ENCODE measurements around the gene PARS2.
A peak's percentile ranks its signal among the peaks of the same experiment; 100 is the strongest.

PARS2 gene

DNA sequence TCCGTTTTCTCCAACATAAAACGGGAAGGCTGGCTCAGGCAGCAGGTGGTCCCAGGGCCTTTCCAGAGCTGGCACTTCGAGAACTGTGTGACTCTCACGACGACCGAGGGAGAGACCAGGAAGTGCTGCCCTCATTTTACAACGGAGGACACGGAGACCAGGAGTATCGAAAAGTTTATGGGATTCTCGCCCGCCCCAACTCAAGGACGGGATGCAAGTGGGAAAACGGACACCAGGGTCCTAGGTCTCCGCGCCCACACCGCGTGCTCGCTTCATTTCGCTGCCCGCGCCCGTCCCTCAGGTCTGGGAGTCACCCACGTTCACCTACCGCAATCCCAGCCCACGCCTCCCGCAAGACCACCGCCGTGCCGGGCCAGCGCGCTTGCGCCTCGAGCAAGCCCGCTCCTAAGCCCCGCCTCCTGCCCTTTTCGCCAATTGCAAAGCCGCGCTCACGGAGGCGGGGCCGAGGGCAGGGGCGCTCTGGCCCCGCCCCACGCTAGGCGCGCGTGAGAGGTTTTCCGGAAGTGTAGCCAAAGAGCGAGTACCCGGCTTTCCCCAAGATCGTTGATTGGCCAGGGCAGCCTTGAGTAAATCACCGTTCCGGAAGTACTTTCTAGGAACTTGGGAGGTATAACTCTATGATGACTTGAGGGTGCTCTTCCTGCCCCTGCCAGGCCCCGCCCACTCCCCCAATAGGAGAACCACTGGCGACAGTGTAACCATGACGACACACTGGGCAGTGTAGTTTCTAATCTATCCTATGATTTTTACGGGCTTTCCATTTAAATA lies at the start of gene PARS2:
Gene PARS2, minus strand, starts transcription at position 391 of the 789 bp plus-strand sequence. CDS start 5,362 bp downstream, outside the sequence.
- peak; percentile 93 to 95 for DNase-seq (ENCODE audit: low read depth in 2 of 2)

DNA sequence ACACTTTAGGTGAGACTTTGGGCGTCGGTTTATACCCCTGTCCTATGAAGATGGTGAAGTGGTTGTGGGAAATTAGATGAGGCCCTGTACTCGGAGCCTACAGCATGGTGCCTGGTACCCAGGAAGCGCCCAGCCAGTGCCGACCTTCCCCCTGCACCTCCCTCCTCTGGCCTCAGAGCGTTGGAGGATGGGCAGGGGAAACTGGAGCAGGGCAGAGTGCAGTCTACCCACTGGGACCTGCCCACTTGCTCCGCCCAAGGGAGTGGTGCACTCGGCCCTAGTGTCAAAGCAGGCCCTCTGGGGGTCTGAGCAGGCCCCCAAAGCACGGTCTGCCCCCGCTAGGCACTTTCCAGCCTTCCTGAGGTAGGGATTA lies 49.8 kb upstream of the PARS2 start:
- DNase-seq (ENCODE audit: low read depth in 2 of 2): no peak

DNA sequence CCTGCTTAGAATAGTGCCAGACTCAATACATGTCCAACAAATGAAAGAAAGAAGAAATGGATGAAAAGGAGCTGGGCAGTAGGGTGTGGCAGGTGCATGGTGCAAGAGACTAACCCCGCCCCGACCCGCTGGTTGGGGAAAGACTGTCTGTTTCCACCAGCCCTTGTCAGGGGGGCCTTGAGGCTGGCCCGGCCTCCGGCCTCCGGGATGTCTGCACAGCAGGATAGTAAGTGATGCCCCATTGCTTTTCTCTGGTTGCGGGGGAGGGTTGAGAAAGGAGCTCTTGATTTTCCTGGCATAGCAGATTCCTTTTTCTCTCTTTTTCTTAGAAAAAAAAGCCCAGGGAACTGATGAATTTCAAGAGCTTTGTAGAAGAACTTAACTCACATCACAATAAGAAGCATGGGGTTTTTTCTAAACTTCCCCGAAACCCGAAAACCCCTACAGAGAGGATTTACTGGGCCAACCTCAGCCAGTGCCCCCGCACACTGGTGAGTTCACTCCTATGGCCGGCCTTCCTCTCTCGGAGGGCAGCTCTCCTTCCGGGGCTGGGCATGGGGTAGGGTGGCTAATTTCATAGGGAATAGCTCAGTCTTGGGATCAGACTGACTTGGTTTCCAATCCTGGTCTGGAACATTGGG lies 49.3 kb upstream of the PARS2 start:
- no peak for DNase-seq (ENCODE audit: low read depth in 2 of 2)

DNA sequence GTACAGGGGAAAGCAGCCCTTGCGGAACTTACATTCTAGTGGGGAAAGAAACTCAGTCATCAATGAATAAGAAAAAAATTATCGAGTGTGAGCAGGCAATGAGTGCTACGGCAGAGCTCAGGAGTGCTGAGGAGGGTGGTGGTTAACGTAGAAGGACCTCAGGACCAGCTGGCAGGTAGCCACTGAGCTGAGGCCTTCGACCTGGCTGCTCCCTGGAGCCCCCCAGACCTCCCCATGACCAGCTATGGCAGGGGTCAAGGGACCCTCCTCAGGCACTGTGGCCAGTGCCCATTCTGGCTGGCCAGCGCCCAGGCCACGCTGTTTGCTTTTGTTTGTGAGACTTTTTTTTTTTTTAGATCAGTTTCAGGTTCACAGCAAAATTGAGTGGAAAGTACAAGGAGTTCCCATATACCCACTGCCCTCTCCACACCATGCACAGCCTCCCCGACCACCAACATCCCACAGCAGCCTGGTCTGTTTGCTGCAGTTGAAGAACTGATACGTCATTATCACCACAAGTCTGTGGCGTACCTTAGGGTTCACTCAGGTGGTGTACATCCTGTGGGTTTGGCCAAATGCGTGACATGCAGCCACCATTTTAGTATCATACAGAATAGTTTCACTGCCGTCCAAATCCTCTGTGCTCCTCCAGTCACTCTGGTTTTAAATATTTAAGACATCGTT lies 48.6 kb upstream of the PARS2 start:
- no peak for DNase-seq (ENCODE audit: low read depth in 2 of 2)

DNA sequence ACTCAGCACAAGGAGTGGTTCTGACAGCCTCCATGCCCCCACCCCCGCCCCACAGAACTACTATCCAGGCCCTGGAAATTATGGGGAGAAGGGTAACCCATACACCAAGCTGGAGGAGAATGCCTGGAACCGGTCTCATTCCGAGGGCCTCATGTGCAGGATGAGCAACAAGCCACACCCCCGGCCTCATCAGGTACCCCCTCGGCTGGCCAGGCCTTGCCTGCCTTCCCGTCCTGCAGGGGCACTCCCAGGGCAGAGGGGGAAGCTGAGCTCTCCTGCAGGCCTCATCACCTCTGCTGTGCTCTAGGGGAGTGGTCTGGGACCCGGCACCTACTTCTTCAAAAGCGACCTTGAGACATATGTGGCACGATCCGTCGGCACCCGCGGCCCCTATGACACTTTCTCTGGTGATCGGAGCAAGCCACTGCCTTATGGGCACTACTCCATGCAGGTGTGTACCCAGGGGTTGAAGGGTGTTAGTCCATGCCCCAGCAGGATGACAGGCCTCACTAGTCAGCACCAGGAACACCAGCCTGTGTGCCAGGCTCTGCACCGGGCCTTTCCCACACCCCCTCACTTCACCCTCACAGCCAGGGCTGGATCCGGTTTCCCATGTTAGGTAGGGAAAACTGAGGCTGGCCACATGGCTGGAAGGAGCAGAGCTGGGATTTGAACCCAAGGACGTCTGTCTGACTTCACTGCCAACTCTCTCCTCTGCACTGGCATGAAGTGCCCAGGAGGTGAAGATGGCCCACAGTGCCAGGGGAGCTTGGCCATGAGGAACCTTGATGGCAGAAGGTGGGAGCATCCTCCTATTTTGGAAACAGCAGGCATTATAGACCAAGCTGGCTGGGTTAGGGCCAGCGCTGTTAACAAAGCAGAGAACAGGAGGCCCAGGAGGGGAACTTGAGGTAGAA lies 47.7 kb upstream of the PARS2 start:
- DNase-seq (ENCODE audit: low read depth in 2 of 2): no peak

DNA sequence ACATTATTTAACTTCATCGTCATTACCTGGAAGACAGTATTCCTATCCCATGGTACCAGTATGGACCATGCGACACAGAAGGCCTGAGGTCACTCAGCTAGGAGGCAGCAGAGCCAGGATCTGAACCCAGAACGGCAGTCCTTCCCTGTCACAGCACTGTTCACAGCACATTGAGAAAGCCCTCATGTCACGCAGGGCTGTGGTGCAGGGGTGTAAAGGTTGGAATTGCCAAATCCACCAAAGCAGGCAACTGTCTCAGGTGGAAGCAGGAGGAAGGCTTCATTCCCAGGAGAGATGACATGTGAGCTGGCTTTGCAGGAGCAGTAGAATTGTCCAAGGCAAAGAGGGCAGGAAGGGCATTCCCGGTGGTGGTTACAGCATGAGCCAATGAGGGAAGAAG lies 46.7 kb upstream of the PARS2 start:
- DNase-seq (ENCODE audit: low read depth in 2 of 2): no peak

DNA sequence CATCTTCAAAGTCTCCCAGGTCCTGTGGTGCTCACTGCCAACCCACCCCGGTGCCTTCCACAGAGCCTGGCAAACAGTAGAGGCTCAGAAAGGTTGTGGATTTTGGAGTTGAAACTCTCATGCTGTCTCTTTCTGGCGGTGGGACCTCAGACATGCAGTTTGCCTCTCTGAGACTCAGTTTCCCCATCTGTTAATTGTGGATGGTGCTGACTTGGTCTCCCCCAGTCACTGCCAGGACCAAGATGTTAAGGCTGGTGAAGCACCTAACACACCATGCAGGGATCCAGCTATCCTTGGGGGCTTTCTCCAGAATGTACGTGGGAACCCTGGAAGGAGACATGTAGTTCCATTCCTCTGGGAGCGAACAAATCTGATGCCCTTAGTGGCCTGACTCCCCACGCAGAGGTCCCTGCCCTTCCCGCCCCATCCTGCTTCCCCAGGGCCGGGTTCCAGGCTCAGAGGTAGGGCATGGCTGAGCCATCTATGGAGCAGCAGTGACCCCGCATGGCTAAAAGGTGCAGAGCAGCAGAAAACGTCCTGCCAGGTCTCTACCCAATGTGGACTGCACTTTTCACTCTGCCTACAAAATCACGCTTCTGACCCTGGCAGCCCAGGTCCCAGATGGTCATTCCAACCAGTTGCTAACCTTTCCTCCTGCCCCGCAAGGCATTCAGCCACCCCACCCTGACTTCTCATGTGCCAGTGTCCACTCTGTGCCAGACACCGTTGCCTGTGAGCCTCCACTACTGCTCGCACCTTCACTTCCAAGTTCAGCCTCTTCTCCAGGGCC lies 46.0 kb upstream of the PARS2 start:
- DNase-seq (ENCODE audit: low read depth in 2 of 2): peak; percentile 37 to 62

DNA sequence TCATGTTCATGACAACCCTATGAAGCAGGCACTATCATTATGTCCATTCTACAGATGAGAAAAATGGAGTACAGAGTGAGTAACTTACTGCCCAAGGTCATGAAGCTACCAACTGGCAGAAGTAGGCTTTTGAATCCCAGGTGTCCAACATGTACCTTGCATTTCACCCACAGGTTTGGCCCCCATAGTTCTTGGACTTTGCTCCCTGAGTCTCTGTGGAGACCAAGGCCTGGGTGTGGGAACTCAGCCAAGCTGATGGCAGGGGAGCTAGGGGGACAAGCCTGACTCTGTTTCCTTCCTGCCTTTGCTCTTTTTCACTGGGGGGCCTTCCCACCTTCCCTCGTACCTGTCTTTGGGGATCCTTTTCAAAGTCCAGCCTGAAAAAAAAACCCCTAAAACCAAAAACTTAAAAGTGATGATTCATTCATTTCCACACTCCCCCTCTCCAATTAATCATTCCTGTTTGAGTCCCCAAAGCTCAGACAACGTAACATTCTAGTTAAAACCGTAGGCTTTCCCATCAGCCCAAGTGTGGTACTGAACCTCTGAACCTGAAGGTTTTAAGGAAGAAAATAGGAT lies 45.3 kb upstream of the PARS2 start:
- DNase-seq (ENCODE audit: low read depth in 2 of 2): no peak

DNA sequence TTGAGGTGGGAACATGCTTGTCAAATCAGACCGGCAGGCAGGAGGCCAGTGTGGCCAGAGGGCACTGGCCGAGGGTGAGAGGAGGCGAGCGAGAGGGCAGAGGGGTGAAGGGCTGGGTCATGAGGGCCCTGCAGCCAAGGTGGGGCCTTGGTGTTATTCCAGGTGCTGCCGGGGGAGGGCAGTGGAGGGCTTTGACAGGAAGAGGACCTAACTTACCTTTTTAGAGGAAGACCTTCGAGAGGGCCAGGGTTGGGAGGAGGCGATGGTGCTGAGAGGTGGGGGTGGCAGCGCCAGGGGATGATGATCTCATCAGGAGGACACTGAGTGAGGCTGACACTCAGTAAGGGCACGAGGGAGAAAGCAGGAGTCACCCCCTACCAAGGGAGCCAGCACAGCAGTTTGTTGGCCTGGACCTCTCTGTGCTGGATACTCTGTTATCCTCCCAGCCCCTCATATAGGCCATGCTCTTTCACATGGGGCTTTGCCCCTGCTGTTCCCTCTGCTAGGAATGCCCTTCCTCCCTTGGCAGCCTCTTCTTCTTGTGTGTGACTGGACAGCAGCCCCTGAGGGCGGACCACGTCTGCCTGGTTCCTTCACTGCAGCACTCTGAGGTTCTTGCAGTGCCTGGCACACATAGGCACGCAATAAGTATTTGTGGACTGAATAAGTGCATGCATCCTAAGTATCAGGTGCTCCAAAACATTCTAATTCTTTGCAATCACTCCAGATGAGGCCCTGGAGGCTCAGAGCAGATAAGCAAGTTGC lies 44.3 kb upstream of the PARS2 start:
- no peak for DNase-seq (ENCODE audit: low read depth in 2 of 2)

DNA sequence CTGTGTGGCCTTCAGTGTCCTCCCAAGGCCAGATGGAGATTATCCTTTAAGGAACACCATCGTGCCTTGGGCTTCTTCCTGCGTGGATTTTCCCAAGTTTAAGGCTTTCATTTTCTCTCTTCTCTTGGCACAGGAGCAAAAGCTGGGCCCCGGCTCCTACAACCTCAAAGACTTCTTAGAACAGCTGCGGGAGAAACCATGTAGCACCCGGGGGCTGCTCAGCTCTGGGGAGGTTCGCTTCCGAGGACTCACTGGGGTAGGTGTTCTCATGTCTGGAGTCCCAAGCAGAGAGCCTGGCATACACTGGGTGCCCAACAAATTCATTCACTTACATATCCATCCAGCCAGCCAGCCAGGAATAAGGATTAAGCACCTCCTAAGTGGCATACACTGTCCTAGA lies 43.4 kb upstream of the PARS2 start:
- DNase-seq (ENCODE audit: low read depth in 2 of 2): no peak

DNA sequence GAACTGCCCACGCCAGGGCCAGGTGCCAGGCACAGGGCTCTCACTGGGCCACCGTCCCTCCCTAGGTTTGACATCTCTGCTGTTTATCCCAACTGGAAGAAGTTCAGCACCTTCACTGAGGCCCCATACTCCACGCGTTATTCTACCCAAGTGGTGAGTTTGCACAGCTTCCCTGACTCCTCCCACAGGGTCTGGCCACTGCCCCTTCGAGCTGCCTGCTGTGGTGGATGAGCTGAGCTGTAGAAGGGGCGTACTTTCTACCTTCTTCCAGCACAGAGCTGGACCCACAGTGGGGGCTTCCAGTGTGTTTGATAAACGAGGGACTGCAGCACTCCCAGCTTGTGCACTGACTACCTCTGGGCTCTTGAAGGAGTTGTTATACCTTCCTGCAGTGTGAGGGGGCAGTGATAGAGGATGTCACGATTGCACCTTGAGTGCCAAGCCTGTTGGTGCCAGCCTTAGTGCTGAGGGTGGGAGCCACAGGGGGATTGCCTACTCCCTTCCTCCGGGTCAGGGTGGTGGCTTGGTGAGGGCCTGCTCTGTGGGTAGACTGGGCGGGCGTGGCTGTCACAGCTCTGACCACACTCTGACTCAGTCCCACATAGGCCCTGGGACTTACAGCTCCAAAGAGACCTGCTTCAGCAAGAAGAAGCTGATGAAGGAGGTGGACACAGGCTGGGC lies 42.7 kb upstream of the PARS2 start:
- DNase-seq (ENCODE audit: low read depth in 2 of 2): no peak

DNA sequence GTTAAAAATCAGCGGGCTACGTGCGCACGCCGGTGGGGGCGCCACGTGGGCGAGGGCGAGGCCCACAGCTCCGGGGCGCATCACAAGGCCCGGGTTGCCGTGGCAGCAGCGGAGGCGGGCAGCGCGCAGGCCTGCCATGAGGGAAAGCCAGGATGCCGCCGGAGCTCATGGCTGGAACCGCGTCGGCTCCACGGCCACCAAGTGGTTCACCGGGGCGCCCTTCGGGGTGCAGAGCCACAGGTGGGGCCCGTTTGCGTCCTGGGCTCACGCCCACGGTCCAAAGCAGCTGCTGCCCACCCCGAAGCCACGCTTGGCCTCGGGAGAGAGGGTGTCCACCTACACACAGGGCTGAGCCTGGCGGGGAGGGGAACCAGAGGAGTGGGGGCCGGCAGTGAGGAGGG lies 41.7 kb upstream of the PARS2 start:
- DNase-seq (ENCODE audit: low read depth in 2 of 2): no peak

DNA sequence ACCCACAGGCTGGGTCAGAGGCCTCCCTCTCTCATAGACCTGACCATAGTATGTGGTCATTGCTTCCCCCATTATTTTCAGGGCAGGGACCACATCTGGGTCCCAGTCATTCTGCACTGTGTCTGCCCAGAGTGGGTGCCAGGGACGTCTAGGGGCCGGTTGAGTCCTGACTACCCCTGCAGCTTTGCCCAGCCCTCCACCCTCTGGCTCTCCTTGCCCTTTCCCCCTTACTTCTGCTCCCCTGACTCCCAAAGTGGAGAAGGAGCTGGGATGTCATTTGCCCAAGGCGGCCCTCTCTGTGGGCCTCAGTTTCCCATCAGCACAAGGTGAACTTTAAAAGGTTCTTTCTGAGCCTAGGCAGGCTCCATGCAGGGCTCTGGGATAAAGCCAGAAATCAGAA lies 41.1 kb upstream of the PARS2 start:
- no peak for DNase-seq (ENCODE audit: low read depth in 2 of 2)

DNA sequence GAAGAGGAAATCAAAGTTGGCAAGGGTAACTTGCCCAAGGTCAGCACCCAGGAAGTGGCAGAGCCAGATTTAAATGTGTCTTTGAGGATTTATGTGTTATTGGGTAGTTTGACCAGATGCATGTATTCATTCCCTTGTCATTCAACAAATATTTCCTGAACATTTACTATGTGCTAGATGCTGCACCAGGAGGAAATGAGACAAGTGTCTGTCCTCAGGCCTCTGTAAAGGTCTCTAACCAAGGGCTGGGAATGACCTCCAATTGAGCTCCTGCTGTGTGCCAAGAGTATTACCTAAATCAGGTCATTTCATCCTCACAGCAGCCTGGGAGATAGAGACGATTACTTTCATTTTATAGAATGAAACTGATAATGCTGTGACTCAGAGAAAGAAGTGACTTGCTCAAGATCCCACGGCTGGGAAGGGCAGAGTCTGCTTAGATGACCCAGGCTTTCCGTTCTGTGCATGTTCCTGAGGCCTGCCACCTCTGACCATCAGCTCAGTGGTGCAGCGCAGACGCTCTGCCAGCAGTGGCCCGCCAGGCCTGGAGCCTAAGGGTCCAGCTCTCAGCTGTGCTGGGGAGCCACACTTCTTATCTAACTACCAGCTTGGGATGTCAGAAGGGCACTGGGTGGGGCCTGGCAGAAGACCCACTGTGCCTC lies 40.3 kb upstream of the PARS2 start:
- peak in 1 of 2 donors; percentile 15 for DNase-seq (ENCODE audit: low read depth in 2 of 2)

DNA sequence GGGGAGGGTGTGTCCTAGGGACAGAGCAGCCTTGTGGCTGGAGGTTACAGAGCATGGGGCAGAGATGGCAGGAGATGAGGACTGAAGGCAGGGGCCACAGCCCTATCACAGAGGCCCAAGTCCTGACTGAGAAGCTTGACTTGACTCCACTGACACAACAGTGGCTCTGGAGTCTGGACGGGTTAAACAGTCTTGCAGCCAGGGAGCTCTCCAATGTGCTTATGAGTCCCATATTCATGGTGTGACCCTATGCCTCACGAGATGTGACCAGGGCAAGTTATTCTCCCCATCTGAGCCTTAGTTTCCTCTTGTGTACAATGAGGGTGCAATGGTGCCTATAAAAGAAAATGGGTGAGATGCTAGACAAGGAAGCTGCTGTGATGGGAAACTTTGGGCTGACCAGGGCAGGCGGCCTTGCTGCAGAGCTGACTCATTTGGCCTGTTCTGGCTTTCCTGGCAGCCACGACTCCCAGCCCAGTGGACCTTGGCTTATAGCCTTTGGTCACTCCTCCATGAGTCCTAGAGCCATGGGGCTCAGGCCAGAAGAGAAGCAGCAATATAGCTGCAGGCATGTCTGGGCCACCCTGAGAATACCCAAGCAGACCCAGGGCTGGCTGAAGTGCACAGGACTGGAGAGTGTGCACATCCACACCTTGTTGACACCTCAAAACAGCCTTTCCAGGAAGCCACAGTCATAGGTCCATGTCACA lies 39.6 kb upstream of the PARS2 start:
- DNase-seq (ENCODE audit: low read depth in 2 of 2): no peak

DNA sequence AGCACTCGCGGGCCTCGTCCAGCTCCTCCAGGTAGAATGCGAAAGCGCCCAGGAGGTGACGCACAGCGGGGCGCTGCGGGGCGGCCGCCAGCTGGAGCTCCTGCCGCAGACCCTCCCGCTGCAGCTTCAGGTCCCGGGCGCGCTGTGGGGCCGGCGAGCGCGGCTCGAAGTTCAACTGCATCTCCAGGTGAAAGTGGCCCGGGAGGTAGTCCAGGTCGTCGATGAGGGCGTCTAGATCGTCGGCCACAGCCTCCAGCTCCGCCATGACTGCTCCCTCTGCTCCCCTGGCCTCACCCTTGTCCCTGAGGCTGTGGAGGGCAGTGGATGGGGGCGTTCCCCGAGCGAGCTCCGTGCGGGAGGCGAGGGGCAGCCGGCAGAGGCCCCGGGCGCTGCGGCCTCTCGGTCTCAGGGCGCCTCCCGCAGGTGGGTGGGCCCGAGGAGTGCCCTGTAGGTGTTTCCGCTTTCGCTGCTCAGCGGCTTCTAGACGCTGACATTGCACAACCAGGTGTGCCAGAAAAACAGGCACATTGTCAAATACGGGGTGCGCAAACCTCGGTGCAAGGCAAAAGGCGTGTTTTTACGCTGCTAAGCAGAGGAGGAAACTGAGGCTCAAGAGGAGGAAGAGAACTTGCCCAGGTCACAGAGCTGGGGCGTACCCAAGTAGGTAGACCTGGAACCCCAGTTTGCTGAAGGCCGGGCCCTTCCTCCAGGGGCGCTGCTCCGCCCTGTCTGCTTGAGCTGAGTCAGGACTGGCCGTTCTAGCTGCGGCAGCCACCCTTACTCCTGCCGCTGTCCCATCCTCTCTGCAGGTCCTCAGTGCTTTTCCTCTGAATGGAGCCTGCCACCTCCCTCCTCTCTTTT lies 36.8 kb upstream of the PARS2 start, which contains the start of gene TTC22:
Gene TTC22, minus strand, starts transcription at position 425 of the 861 bp plus-strand sequence. Its CDS starts 160 bp downstream, at position 265.
- peak; percentile 45 to 65 for DNase-seq (ENCODE audit: low read depth in 2 of 2)
